ENCODE measurements around the gene LCNL1.

Gene LCNL1

DNA sequence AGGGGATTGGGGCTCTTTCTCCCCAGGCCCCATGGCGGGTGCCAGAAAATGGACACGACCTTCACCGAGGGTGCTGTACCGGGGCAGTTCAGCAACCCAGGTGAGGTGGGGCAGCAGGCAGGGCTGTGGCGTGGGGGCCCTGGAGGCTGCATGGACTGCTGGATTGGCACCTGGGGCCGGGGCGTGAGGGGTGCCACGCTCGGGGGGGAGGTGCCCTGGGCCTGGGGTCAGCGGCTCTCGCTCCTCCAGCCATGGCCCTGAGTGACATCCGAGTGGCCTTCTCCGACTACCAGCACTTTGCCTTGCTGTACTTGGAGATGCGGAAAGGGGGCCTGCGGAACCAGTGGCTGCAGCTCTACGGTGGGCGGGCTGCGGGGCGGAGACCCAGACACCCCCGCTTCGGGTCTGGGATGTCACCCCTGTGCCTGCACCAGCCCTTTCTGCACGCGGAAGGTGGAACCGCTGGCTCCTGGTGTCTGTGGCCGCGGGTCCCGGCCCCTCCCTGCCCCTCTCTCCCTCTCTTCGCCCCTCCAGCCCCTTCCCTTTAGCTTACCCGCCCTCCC, 1.8 kb downstream of the LCNL1 start:
- no peak for FAIRE-seq
- no peak for TF ChIP-seq CTCF (IDR thresholded peaks at IDR 0.05; ENCODE audit: insufficient read depth, missing control alignments)
- no peak for DNase-seq (ENCODE audit: insufficient read length, low spot score)

DNA sequence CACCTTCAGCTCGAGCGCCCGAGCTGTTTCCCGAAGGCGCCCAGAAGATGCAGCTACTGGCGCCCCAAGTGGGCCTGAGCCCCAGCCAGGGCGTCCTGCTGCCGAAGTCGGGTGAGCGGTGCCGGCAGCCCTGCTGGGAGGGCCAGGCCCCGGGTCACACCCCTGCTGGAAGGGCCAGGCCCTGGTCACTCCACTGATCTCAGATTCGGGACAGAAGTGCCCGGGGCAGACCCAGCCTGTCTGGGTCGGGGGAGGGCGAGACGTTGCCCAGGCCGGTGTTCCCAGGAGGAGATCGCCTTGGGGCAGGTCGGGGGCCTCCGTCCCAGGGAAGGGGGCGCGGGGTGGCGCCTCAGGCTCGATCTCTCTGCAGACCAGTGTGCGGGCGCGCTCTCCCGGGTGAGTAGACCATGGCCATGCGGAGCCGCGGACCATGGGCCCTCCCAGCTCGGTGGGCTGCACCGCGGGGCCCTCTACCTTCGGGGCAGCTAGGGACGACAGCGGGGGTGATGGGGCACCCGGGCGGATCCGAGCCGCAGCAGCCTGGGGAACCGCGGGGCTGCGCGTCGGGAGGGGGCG, 2.3 kb downstream of the LCNL1 start:
- no peak for DNase-seq (ENCODE audit: insufficient read length, low spot score)
- FAIRE-seq, result no peak
- no peak for TF ChIP-seq CTCF (IDR thresholded peaks at IDR 0.05; ENCODE audit: insufficient read depth, missing control alignments)

DNA sequence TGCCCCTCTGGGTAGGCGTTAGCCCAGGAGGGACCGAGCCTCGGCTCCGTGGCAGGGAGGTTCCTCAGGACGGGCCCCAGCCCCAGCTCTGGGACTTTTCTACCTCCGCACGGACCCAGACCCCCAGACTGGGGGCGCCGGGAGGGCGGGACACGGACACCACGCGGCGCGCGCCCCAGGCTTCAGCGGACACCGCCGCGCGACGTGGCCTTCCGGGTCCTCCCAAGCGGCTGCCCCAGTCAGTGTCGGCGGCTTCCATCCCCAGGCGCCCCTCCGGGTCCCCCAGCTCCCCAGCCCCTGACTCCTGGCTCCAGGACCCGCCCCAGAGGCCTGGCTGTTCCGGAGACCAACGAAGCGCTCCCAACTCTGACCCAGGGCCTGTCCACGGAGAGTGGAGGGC, 3.1 kb downstream of the LCNL1 start:
- no peak for TF ChIP-seq CTCF (IDR thresholded peaks at IDR 0.05; ENCODE audit: insufficient read depth, missing control alignments)
- FAIRE-seq, result no peak
- no peak for DNase-seq (ENCODE audit: insufficient read length, low spot score)

GRCh38 chr9:136988872-136989271, 6.1 kb downstream of the LCNL1 start:
- DNase-seq (ENCODE audit: insufficient read length, low spot score) (no peak), FAIRE-seq (no peak)
- TF ChIP-seq CTCF (IDR thresholded peaks at IDR 0.05; ENCODE audit: insufficient read depth, missing control alignments), result no peak

DNA sequence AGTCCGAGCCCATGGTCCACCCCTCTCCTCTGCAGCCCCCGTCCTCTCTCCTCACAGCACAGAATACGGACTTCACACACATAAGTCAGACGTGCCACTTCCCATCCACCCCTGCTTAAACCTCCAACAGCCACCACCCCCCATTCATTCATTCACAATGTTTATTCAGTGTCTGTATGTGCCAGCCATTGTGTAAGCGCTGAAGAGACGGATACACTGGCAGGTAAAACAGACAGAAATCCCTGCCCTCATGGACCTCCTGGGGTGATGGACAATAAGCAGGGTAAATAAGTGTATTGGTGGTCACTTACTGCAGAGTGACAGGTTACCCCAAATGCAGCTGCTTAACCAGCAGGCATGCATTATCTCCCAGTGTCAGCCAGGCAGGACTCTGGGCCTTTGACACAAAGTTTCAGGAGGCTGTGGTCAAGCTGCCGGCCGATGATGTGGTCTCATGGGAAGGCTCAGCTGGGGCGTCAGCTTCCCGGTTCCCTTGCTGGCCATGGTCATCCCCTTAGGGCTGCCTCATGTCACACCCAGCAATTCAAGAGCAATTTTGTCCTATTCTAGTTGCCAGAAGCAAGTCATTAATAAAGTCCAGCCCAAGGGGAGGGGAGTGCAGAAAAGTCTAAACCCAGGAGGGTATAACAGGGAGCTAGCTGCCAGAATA, 7.6 kb downstream of the LCNL1 start:
- DNase-seq (ENCODE audit: insufficient read length, low spot score) (no peak), FAIRE-seq (no peak)
- no peak for TF ChIP-seq CTCF (IDR thresholded peaks at IDR 0.05; ENCODE audit: insufficient read depth, missing control alignments)

- no peak for TF ChIP-seq CTCF (IDR thresholded peaks at IDR 0.05; ENCODE audit: insufficient read depth, missing control alignments)
- DNase-seq (ENCODE audit: insufficient read length, low spot score) (peak; percentile 99), FAIRE-seq (no peak)
Observed at GRCh38 chr9:136991993-136992818, 9.4 kb downstream of the LCNL1 start, which contains the start of gene PAXX. TSS of gene PAXX (plus strand) at chr9:136992422. CDS start at chr9:136992444, 22 bp downstream.
